ENCODE data around the gene PTPRN2.

DNA sequence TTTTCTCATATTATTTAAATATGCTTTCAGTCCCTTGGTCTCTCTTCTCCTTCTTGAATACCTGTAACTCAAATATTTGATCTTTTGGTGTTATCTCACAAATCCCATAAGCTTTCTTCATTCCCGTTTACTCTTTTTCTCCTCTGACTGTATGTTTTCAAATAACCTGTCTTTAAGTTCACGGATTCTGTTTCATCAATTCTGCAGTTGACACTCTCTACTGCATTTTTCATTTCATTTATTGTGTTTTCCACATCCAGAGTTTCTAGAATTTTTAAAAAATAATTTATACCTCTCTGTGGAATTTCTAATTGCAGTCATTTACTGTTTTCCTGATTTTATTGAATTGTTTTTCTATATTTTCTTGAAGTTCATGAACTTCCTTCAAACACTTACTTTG lies 298.4 kb downstream of the PTPRN2 start:
- TF ChIP-seq CTCF (conservative IDR thresholded peaks at IDR 0.05 in 1 of 2, IDR thresholded peaks at IDR 0.05 in 1 of 2; ENCODE audit: low read depth in 1 of 2, low read length in 2 of 2) (no peak), EZH2 (IDR thresholded peaks at IDR 0.05; ENCODE audit: low read length, missing control alignments) (no peak)

Data from fibroblast of lung (primary cell).